ENCODE results near the gene XRN2. TPM values are rescaled to one million over a fixed set of nuclear protein-coding genes. Genes with fewer than 3 reads are reported as not detected.

Gene XRN2
- total RNA-seq, 1 donor from 2014 or later, result 31.4 TPM

DNA sequence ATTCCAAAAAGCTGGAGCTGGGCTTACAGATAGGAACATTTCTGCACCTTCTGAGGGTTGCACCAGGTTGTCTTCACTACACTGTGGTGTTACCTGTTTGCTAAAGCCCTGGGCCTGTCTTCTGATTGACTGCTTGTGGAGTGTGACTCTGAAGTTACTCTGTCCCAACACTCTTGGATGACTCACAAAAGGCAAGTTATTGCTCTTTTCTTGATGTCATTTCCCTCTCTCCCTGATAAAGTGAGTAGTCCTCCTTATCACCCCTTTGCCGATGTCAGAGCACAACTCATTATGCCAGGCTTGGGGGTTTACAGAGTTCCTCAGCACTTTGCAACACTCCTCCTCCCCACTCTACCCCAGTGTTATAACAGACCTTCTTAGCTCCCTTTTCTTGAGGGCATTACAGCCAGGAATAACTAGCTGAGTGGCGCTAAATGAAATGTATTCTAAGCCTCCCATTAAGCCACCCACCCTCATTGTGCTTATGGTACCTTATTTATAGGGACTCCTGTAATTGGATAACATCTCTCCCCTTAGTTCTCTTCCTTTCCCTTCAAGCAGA is 130.3 kb downstream of the XRN2 start:
- no peak for ATAC-seq

DNA sequence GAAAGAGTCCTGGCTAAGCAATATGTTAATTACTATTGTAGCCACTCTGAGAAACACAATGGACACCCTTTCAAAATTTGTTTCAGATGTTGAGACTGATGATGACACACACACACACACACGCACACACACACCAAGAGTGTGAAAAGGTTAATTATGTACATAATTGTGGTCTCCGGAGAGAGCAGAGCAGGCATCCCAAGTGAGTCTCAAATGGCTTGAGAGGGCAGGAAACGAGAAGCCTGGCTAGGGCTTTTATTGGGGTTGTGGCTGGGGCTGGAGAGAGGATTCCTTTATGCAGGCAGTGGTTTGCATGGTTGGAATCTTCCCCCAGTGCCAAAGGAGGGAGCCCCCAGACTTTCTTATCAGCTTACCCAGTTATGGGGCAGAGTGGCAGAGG is 132.4 kb downstream of the XRN2 start:
- ATAC-seq, result no peak

DNA sequence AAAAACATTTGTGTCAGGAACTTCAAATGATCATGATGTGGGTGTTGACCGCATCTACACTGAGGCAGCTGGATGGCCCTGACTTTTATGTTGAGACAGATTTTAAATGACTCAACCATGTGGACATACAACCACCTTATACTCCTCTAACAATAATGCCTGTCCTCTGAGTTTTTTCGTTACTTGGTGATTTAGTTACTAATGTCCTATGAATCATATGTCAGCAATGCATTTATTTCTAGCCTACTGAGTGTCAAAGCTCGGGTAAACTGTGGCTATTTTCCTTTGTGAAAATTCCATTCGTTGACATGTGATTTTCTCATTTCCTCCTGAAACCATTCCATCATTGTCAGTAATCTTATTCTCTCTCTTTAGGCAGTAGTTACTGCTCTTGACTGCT is 133.1 kb downstream of the XRN2 start:
- peak; percentile 29 for ATAC-seq

DNA sequence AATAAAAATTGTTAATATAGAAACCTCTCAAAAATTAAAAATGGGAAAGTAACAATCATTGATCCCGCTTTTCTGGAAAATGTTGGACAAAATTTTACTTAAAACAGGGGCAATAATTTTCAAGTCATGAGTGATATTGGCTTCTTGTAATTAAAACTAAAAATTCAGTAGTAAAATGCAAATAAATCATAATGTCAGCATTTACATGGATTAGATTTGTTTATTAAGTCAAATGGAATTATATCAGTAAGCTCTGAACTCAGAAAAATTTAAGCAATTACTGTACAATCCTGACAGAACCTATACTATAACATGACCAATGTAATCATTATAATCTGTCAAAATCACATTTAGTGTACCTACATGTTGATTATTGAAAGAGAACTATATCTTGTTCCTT is 134.1 kb downstream of the XRN2 start:
- no peak for ATAC-seq

DNA sequence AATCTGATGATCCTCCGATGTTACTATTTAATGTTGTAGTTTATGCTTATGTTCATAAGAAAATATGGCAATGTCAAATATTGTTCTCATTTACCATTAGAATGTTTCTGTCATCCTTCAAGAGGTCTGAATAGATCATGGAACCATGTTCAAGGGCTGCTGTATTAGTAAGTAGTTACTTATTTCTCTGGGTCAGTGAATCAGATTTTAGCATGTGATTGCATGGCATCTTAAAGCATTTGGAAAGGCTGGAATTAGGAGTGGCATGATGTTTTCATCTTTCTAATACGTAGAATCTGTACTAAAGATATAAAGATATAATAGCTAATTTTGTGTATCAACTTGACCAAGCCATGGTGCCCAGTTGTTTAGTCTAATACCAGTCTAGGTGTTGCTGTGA is 134.7 kb downstream of the XRN2 start:
- ATAC-seq, result no peak

Other genes with a start within 250 kb of the XRN2 start
- not detected for gene LINC00237, start 197.0 kb upstream of the XRN2 start, total RNA-seq
- 17.7 TPM for gene KIZ, start 177.2 kb upstream of the XRN2 start, total RNA-seq
- gene NKX2-4, start 94.2 kb downstream of the XRN2 start, total RNA-seq, result not detected
- gene NKX2-2, start 210.7 kb downstream of the XRN2 start, total RNA-seq, result not detected